GM18508 (cell line): ENCODE results near the gene IKZF5.
A peak's percentile ranks its signal among the peaks of the same experiment; 100 is the strongest.

Experiments
- ATAC-seq: cut with Tn5 transposase; IDR thresholded peaks from one replicate; pipeline ENCODE4 v1.9.1; 2021; ENCODE audit warnings: moderate number of reproducible peaks; ENCODE audit not compliant: insufficient read depth, unreplicated experiment

Gene IKZF5, protein sequence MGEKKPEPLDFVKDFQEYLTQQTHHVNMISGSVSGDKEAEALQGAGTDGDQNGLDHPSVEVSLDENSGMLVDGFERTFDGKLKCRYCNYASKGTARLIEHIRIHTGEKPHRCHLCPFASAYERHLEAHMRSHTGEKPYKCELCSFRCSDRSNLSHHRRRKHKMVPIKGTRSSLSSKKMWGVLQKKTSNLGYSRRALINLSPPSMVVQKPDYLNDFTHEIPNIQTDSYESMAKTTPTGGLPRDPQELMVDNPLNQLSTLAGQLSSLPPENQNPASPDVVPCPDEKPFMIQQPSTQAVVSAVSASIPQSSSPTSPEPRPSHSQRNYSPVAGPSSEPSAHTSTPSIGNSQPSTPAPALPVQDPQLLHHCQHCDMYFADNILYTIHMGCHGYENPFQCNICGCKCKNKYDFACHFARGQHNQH

GRCh38 chr10:123008355-123009104 lies at the start of gene IKZF5, which contains the start of gene ACADSB:
Gene IKZF5, minus strand, starts transcription at chr10:123008795. Its CDS starts 10,170 bp downstream, at chr10:122998625.
Gene ACADSB, plus strand, starts transcription at chr10:123009006. Its CDS starts 24 bp downstream, at chr10:123009030.
- peak; percentile 60 for ATAC-seq

DNA sequence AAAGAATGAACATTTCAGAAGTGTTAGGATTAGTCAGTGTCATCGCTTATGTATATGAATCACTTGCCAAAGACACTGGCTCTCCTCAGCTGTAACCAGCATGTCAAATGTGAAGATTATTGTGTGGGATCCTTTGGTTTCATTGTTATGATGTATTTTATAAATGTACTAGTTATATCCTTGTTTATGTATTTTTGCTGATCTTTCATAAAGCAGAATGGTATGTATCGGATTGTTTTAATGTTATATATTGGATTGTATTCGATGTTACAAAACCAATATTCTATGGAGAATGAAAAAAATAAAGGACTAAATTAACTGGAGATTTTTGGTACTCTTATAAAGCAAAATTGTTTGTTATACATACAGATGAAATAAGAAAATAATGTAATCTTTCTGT lies 49.4 kb upstream of the IKZF5 start:
- ATAC-seq = no peak

DNA sequence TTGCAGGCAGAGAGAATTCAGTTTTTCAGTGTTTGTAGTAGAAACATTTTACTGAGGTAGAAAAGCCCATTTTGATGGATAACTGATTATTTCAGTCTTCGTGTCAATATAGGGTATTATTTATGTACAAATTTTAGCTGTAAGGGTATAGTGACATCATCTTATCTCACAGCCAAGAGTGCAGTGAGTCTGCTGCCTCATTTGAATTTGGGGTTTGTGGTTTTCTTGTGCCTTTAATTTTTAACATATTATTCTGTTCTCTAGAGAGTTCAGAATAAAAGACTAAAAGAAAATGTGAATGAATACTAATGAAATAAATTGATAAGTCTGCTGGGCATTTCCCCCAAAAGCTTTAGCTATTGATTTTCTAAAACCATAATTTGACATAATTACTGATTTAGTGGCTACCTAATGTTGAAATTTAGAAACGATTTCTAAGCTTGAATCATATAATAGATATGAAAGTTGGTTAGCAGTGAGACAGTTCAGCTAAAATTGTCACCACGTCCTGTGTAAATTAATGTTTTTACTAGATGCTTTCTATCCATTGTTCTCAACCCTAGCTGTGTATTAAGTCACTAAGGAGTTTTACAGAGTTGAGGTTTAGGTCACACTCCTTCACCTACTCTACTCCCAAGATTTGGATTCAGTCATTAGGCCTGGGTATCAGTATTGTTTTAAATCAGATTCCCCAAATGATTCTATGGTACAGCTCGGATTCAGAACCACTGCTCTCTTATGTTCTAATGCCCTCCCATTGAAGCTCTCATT lies 37.6 kb upstream of the IKZF5 start:
- ATAC-seq = no peak

- no peak for ATAC-seq
These were observed 35.8 kb upstream of the IKZF5 start for GRCh38 chr10:123044391-123044790.

GRCh38 chr10:123043409-123043925 lies 34.9 kb upstream of the IKZF5 start:
- no peak for ATAC-seq

DNA sequence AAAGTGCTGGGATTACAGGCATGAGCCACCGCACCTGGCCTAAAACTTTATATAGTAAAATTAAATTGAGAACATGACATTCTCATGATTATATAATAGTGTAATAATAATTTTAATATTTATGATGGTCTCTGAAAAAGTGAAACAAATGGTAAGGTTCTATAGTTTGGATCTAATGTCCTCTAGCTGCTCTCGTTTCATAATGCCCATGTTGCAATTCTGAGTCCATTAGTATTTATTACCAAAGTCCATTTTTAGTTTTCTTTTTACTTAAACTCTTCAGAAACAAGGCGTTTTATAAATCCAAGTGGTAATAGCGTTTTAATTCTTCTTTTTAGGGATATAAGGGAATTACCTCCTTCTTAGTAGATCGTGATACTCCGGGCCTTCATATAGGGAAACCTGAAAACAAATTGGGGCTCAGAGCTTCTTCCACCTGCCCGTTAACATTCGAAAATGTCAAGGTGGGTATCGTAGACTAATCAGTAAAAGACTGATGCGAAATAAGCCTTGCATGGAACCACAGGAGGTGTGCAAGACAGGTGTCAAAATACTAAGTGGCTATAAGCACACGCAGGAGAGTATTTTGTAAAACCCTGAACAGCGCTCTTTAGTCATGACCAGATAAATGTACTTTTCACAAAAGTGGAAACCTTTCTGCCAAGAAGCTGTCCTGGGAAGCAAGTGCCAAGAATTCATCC lies 34.3 kb upstream of the IKZF5 start:
- no peak for ATAC-seq

GRCh38 chr10:123039632-123039930 lies 31.0 kb upstream of the IKZF5 start:
- no peak for ATAC-seq

- ATAC-seq = no peak
These were observed 30.4 kb upstream of the IKZF5 start for GRCh38 chr10:123038782-123039631.

DNA sequence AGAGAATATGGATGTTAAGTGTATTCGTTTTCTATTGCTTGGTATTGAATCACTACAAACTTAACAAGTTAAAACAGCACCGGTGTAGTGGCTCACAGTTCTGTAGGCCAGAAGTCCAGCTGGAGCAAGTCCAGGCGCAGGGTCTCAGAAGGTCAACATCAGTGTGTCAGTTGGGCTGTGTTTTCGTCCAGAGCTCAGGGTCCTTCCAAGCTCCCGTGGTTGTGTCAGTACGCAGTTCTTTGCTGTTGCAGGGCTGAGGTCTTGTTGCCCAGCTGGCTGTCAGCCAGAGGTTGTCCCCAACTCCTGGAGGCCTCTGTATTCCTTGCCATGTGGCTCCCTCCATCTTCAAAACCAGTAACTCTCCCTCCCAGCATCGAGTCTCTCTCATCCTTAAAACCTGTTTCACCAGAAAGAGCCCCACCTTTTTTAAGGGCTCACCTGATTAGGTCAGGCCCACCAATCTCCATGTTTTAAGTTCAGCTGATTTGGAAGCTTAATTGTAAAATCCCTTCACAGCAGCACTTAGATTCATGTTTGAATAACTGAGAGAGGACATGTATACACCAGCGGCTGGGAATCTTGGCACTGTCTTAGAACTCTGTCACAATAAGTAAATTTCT lies 27.0 kb upstream of the IKZF5 start:
- ATAC-seq = no peak

DNA sequence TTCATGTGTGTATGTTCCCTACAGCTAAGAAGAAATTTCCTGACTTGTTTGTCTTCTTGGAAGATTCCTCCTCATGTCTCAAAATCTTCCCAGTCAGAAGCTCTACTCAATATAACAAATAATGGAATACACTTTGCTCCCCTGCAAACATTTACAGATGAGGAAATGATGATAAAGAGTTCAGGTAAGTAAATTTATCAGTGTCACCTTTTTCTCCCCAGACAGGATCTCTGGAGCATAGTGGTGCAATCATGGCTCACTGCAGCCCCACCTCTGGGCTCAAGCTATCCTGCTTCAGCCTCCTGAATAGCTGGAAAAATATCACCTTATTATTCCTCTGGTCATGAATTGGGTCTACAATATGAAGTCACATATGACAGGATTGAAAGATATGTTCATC lies 25.7 kb upstream of the IKZF5 start:
- ATAC-seq = no peak

DNA sequence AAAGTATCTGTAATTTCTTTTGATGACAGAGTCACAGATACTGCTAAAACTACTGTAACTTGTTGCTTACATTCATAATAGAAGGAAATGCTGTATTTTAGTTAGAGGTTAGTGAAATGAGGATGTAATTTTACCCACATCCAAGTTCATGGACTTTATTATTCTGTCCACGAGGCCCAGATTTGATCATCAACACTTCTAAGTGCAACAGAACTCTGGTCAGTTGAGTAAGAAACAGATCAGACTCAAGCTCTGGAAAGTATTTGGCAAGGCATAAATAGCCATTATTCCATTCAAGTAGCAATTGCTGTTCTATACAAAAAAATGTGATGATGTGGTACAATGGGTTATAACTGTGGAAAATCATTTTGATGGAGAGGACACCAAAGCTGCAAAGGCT lies 22.5 kb upstream of the IKZF5 start:
- ATAC-seq = no peak

DNA sequence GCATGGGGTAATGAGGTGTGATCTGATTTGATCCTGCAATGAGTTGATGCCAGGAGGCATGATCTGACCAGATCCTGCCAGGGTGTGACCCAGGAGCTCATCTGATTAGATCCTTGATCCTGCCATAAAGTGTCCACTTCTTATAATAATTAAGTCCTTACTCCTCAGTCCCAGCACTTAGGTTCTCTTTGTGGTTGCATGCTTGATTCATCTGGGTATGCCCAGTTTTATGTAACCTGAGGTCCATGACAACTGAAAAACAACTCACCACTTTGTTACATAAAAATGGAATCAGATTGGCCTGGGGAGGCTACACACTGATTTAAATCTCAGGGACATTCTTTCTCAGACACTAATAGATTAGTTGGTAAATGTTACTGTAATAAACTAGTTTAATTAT lies 19.3 kb upstream of the IKZF5 start:
- no peak for ATAC-seq

DNA sequence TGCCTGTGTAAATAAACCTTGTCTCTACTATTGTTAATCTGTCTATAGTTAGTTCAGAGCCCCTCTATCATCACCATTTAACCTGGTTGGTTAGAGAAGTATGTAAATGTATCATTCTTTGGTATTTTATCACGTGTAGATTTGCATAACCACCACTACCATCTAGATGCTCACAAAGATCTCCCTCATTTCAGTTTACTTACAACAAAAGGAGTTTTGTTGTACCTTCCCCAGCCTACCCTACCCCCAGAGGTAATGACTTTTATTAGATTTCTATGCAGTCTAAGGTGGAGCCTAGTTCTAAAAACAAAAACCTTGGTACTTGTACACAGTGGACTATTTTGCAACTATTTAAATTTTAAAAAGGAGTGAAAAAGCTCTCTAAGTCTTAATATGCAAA lies 17.7 kb upstream of the IKZF5 start:
- no peak for ATAC-seq

- no peak for ATAC-seq
These were observed 15.9 kb upstream of the IKZF5 start for GRCh38 chr10:123024540-123024939.

DNA sequence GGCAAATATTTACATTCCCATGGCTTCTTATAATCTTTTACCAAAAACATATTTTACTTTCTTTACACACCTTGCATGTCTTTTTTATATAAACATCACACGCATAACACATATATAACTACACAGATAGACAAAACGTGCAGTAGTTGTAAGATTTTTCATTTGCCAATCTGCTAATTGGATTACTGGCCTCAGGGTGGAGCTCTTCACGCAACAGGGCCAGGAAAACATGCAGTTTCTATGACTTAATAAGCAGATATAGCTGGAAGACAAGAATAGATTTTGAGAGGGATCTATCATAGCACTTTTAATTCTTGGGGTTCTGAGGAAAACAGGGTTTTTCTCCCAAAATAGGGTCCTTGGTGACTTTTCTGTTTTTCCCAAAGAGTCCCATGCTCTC lies 12.9 kb upstream of the IKZF5 start:
- no peak for ATAC-seq

- ATAC-seq = no peak
These were observed 11.5 kb upstream of the IKZF5 start for GRCh38 chr10:123019941-123020703.

DNA sequence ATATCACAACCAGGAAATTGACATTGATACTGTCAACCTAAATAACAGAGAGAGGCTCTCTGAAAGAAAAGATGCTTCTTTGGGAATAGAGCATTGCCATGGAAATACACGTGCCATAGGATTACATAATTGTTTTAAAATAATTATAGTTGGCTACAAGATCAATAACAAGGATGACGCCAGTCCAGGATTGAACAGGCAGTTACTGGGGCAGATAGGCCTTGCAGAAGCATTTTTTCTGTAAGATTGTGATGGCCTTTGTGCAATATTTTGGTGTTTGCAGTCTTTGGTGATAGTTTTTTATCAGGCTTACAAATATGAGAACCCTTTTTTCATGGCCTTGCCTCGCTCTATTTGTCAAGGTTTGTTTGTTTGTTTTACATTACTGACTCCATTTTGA lies 10.7 kb upstream of the IKZF5 start:
- ATAC-seq = no peak

GRCh38 chr10:123018531-123018930 lies 9.9 kb upstream of the IKZF5 start:
- ATAC-seq = no peak
